ENCODE results near the gene PALLD.

Gene PALLD

GRCh38 chr4:168877511-168878491 lies 380.9 kb downstream of the PALLD start:
- no peak for DNase-seq (ENCODE audit: low read depth)

- DNase-seq (ENCODE audit: low read depth) = no peak
Measured at GRCh38 chr4:168878623-168879022, 381.8 kb downstream of the PALLD start.

- no peak for DNase-seq (ENCODE audit: low read depth)
Measured at GRCh38 chr4:168879188-168879587, 382.3 kb downstream of the PALLD start.

- DNase-seq (ENCODE audit: low read depth) = no peak
Measured at GRCh38 chr4:168880072-168880675, 383.3 kb downstream of the PALLD start.

- no peak for DNase-seq (ENCODE audit: low read depth)
Measured at GRCh38 chr4:168880811-168881595, 384.2 kb downstream of the PALLD start.

GRCh38 chr4:168881781-168882420 lies 385.0 kb downstream of the PALLD start:
- no peak for DNase-seq (ENCODE audit: low read depth)

- peak; percentile 69 for DNase-seq (ENCODE audit: low read depth)
Measured at GRCh38 chr4:168882650-168883233, 385.9 kb downstream of the PALLD start.

- DNase-seq (ENCODE audit: low read depth) = peak; percentile 73
Measured at GRCh38 chr4:168883513-168883912, 386.7 kb downstream of the PALLD start.

- no peak for DNase-seq (ENCODE audit: low read depth)
Measured at GRCh38 chr4:168884251-168885124, 387.6 kb downstream of the PALLD start.

- no peak for DNase-seq (ENCODE audit: low read depth)
Measured at GRCh38 chr4:168885400-168885799, 388.5 kb downstream of the PALLD start.

- DNase-seq (ENCODE audit: low read depth) = peak; percentile 46
Measured at GRCh38 chr4:168886351-168886750, 389.5 kb downstream of the PALLD start.

GRCh38 chr4:168887809-168888208 lies 391.0 kb downstream of the PALLD start:
- DNase-seq (ENCODE audit: low read depth) = no peak

GRCh38 chr4:168888715-168889215 lies 391.9 kb downstream of the PALLD start:
- no peak for DNase-seq (ENCODE audit: low read depth)

- no peak for DNase-seq (ENCODE audit: low read depth)
Measured at GRCh38 chr4:168891086-168891485, 394.2 kb downstream of the PALLD start.

GRCh38 chr4:168891688-168892087 lies 394.8 kb downstream of the PALLD start:
- no peak for DNase-seq (ENCODE audit: low read depth)

GRCh38 chr4:168892475-168892874 lies 395.6 kb downstream of the PALLD start:
- no peak for DNase-seq (ENCODE audit: low read depth)

GRCh38 chr4:168893205-168893604 lies 396.4 kb downstream of the PALLD start:
- DNase-seq (ENCODE audit: low read depth) = no peak

GRCh38 chr4:168893807-168894206 lies 397.0 kb downstream of the PALLD start:
- DNase-seq (ENCODE audit: low read depth) = peak; percentile 24

GRCh38 chr4:168900080-168900479 lies 403.2 kb downstream of the PALLD start:
- DNase-seq (ENCODE audit: low read depth) = peak; percentile 67

GRCh38 chr4:168907119-168907698 lies 410.4 kb downstream of the PALLD start:
- DNase-seq (ENCODE audit: low read depth) = no peak
